K562 (cell line): ENCODE measurements around the gene TAL1. TPM values are rescaled to one million over a fixed set of nuclear protein-coding genes. Genes with fewer than 3 reads are reported as not detected.

ENCODE experiments used
- BCOR ChIP-seq: fragments of 450-650 bp; IDR thresholded peaks from 2 replicates; pipeline ENCODE4 v1.6.1; 2016
- BDP1 ChIP-seq: IDR thresholded peaks from 3 replicates; pipeline ENCODE4 v1.6.1; 2011; ENCODE audit not compliant: insufficient read length, insufficient read depth
- CCNT2 ChIP-seq: IDR thresholded peaks from 2 replicates; pipeline ENCODE4 v1.6.1; 2011; ENCODE audit warnings: borderline replicate concordance, low read depth, mild to moderate bottlenecking, moderate library complexity, mixed read lengths, low read length; ENCODE audit not compliant: insufficient read length; ENCODE audit errors: extremely low read depth
- EP300 ChIP-seq: IDR thresholded peaks from 2 replicates; pipeline ENCODE4 v1.6.1; 2012; ENCODE audit warnings: low read length, improper control_type of control experiment
- FOXO4 ChIP-seq: fragments of 450-650 bp; formaldehyde crosslinking; IDR thresholded peaks from 2 replicates; pipeline ENCODE4 v1.4.0; 2020; ENCODE audit warnings: mild to moderate bottlenecking, moderate library complexity
- HEY1 ChIP-seq: fragments of 250-450 bp; sonication (Bioruptor Pico); IDR thresholded peaks from 2 replicates; pipeline ENCODE4 v1.5.0; 2020; ENCODE audit warnings: mild to moderate bottlenecking, moderate library complexity, borderline replicate concordance
- L3MBTL2 ChIP-seq: fragments of 450-650 bp; IDR thresholded peaks from 2 replicates; pipeline ENCODE4 v1.6.1; 2016; ENCODE audit warnings: mild to moderate bottlenecking, moderate library complexity
- MAFG ChIP-seq: fragments of 450-650 bp; conservative IDR thresholded peaks from 2 replicates; pipeline ENCODE4 v1.6.1; 2016; ENCODE audit warnings: missing genetic modification characterization, missing compliant biosample characterization
- NEUROD1 ChIP-seq: fragments of 150-350 bp; IDR thresholded peaks from 2 replicates; pipeline ENCODE4 v1.6.1; 2014; ENCODE audit warnings: borderline replicate concordance, low read length, low read depth; ENCODE audit not compliant: partially characterized antibody
- POLR2AphosphoS5 ChIP-seq: IDR thresholded peaks from 2 replicates; pipeline ENCODE4 v1.6.1; 2011; ENCODE audit warnings: mild to moderate bottlenecking, low read depth, low read length, moderate library complexity; ENCODE audit not compliant: control insufficient read depth, insufficient read depth
- RBFOX2 ChIP-seq: fragments of 200-400 bp; formaldehyde crosslinking; IDR thresholded peaks from 2 replicates; pipeline ENCODE4 v1.6.1; 2017; ENCODE audit warnings: low read depth, mild to moderate bottlenecking, low read length, moderate library complexity
- SAFB2 ChIP-seq: fragments of 200-400 bp; formaldehyde crosslinking; IDR thresholded peaks from 2 replicates; pipeline ENCODE4 v1.6.1; 2018; ENCODE audit warnings: borderline replicate concordance, low read length, low read depth, moderate library complexity; ENCODE audit not compliant: severe bottlenecking
- ZBTB26 ChIP-seq: fragments of 450-650 bp; formaldehyde crosslinking; IDR thresholded peaks from 2 replicates; pipeline ENCODE4 v1.4.0; 2022; ENCODE audit warnings: missing genetic modification characterization
- ZNF124 ChIP-seq: sonication (generic); formaldehyde crosslinking; IDR thresholded peaks from 2 replicates; pipeline ENCODE4 v1.8.1; 2022; ENCODE audit warnings: missing genetic modification reagents
- ZNF274 ChIP-seq: IDR thresholded peaks from 2 replicates; pipeline ENCODE4 v1.6.1; 2011; ENCODE audit warnings: low read depth, mild to moderate bottlenecking, low read length, moderate library complexity, borderline replicate concordance
- ZNF311 ChIP-seq: fragments of 250-450 bp; sonication (Bioruptor Pico); IDR thresholded peaks from 2 replicates; pipeline ENCODE4 v1.4.0; 2020; ENCODE audit warnings: mild to moderate bottlenecking, moderate library complexity
- ZNF354B ChIP-seq: fragments of 250-450 bp; sonication (Bioruptor Pico); IDR thresholded peaks from 2 replicates; pipeline ENCODE4 v1.4.0; 2020
- ZNF551 ChIP-seq: fragments of 250-450 bp; sonication (Bioruptor Pico); IDR thresholded peaks from 2 replicates; pipeline ENCODE4 v1.5.0; 2021; ENCODE audit warnings: mild to moderate bottlenecking, moderate library complexity
- polyA plus RNA-seq, 8 experiments: library from polyadenylated mRNA; depleted of rRNA in 4 of 8; stranded (reverse) in 5 of 8; unstranded in 3 of 8; fragments of >200 nt; fragmentation: Nextera tagmentation in 2 of 8; fragmentation: Illumina TruSeq in 1 of 8; extraction: Ambion mirVana in 2 of 8; extraction: Trizol in 1 of 8; gene quantifications; 2 replicates each; pipeline versions ENCODE4 v1.2.1 to v1.2.3, GENCODE V29; 2011 to 2014; ENCODE audit warnings: inconsistent platforms in 1 of 8, missing spikeins in 1 of 8
- total RNA-seq, 7 experiments: library from RNA; depleted of rRNA in 6 of 7; stranded (reverse); fragments of >200 nt in 6 of 7; fragmentation: Illumina TruSeq in 2 of 7; extraction: Trizol in 2 of 7; gene quantifications; 2 replicates each; pipeline versions ENCODE4 v1.2.1 to v1.2.3, GENCODE V29; 2011 to 2021; ENCODE audit warnings: low replicate concordance in 1 of 7
- TF ChIP-seq, protein P1 (sequence below): IDR thresholded peaks from 2 replicates; pipeline ENCODE4 v1.6.1; 2016; ENCODE audit warnings: missing genetic modification characterization, missing compliant biosample characterization
- TF ChIP-seq, protein P2 (sequence below): sonication (generic); formaldehyde crosslinking; IDR thresholded peaks from 2 replicates; pipeline ENCODE4 v1.8.0; 2023; ENCODE audit warnings: mild to moderate bottlenecking, missing genetic modification reagents
- TF ChIP-seq, protein P3 (sequence below), 2 experiments: fragments of 450-650 bp in 1 of 2; sonication (generic) in 1 of 2; formaldehyde crosslinking in 1 of 2; IDR thresholded peaks in 1 of 2; conservative IDR thresholded peaks in 1 of 2; 2 replicates each; pipeline versions ENCODE4 v1.6.1 to v1.8.1; 2016 to 2023; ENCODE audit warnings: mild to moderate bottlenecking in 2 of 2, moderate library complexity in 2 of 2, inconsistent platforms in 1 of 2, missing genetic modification reagents in 1 of 2

Gene TAL1
- total and polyA plus RNA-seq, 9 of the 15 experiments (the other 6 are each of a cell fraction or from before 2014, with no cell fraction given): 18.5 to 106 (median 59.7) TPM

- TF ChIP-seq FOXO4 (CRISPR knock-in tag) (peak; percentile 90), MAFG (tag) (peak; percentile 93), BCOR (peak; percentile 99), CCNT2 (peak; percentile 100), POLR2AphosphoS5 (peak; percentile 100), ZNF354B (CRISPR knock-in tag) (peak; percentile 79; the same call in 1 of the 2 replicates), EP300 (peak; percentile 100), ZNF124 (CRISPR knock-in tag) (no peak), HEY1 (peak; percentile 99), BDP1 (no peak), ZNF311 (peak; percentile 97), NEUROD1 (peak; percentile 99), SAFB2 (no peak), ZBTB26 (CRISPR knock-in tag) (peak; percentile 97), ZNF274 (peak; percentile 92), L3MBTL2 (peak; percentile 66), ZNF551 (CRISPR knock-in tag) (no peak), RBFOX2 (peak; percentile 63)
- TF ChIP-seq, protein P1, sequence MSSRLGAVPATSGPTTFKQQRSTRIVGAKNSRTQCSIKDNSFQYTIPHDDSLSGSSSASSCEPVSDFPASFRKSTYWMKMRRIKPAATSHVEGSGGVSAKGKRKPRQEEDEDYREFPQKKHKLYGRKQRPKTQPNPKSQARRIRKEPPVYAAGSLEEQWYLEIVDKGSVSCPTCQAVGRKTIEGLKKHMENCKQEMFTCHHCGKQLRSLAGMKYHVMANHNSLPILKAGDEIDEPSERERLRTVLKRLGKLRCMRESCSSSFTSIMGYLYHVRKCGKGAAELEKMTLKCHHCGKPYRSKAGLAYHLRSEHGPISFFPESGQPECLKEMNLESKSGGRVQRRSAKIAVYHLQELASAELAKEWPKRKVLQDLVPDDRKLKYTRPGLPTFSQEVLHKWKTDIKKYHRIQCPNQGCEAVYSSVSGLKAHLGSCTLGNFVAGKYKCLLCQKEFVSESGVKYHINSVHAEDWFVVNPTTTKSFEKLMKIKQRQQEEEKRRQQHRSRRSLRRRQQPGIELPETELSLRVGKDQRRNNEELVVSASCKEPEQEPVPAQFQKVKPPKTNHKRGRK (tag): peak; percentile 9; the same call in 1 of the 2 replicates
- TF ChIP-seq, protein P2, sequence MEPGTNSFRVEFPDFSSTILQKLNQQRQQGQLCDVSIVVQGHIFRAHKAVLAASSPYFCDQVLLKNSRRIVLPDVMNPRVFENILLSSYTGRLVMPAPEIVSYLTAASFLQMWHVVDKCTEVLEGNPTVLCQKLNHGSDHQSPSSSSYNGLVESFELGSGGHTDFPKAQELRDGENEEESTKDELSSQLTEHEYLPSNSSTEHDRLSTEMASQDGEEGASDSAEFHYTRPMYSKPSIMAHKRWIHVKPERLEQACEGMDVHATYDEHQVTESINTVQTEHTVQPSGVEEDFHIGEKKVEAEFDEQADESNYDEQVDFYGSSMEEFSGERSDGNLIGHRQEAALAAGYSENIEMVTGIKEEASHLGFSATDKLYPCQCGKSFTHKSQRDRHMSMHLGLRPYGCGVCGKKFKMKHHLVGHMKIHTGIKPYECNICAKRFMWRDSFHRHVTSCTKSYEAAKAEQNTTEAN (CRISPR knock-in tag): no peak
- TF ChIP-seq, protein P3, sequence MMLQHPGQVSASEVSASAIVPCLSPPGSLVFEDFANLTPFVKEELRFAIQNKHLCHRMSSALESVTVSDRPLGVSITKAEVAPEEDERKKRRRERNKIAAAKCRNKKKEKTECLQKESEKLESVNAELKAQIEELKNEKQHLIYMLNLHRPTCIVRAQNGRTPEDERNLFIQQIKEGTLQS (IDR thresholded peaks at IDR 0.05): peak; percentile 75
- TF ChIP-seq, protein P3 (CRISPR knock-in tag; conservative IDR thresholded peaks at IDR 0.05): no peak
These were observed 50.7 kb downstream of the TAL1 start (continued) for GRCh38 chr1:47181095-47181954.
